ENCODE results near the gene CIROP.

GRCh38 chr14:23066368-23066767 is 38.4 kb downstream of the CIROP start:
- TF ChIP-seq CTCF (IDR thresholded peaks at IDR 0.05; ENCODE audit: poor library complexity) (no peak), EZH2phosphoT487 (IDR thresholded peaks at IDR 0.05; ENCODE audit: low read depth, severe bottlenecking, unreplicated experiment) (no peak)
